HEK293 (cell line): ENCODE data around the gene TBC1D5.

Experiments
- CTCF ChIA-PET: fragments of 350-600 bp; formaldehyde crosslinking; extraction: SDS; loops from one replicate; lab custom pipeline; 2021; ENCODE audit warnings: antibody characterized with exemption; lab: Yijun Ruan, JAX
- POLR2A ChIA-PET: fragments of 300-600 bp; formaldehyde crosslinking; extraction: SDS; loops from one replicate; lab custom pipeline; 2020; ENCODE audit warnings: antibody characterized with exemption, inconsistent platforms; lab: Yijun Ruan, JAX
- H3K27ac ChIP-seq: fragments of 200-500 bp; sonication (Bioruptor generic); 2 replicates; pipeline ENCODE4 v1.5.1; 2014; ENCODE audit warnings: low read depth, low read length, control low read depth, inconsistent platforms; ENCODE audit errors: extremely low read depth
- H3K36me3 ChIP-seq, 2 experiments: fragments of 200-500 bp in 1 of 2; sonication (Bioruptor generic) in 1 of 2; 1 replicate in 1 of 2; 2 replicates in 1 of 2; pipeline ENCODE4 v1.5.1; 2014 to 2017; ENCODE audit warnings: inconsistent platforms in 2 of 2, low read length in 2 of 2; ENCODE audit not compliant: control insufficient read depth in 2 of 2, insufficient read depth in 1 of 2
- H3K4me1 ChIP-seq: fragments of 200-500 bp; sonication (Bioruptor generic); 2 replicates; pipeline ENCODE4 v1.5.1; 2014; ENCODE audit warnings: mild to moderate bottlenecking, low read length, inconsistent platforms; ENCODE audit not compliant: control insufficient read depth, insufficient read depth
- H3K4me3 ChIP-seq: 2 replicates; pipeline ENCODE4 v1.5.1; 2011; ENCODE audit warnings: low read depth, mild to moderate bottlenecking, control low read depth, low read length, moderate library complexity
- H3K9me3 ChIP-seq: fragments of 200-500 bp; sonication (Bioruptor generic); 2 replicates; pipeline ENCODE4 v1.5.1; 2014; ENCODE audit warnings: low read depth, low read length, inconsistent platforms; ENCODE audit not compliant: control insufficient read depth, insufficient read depth
- BCL11B ChIP-seq: fragments of 450-650 bp; formaldehyde crosslinking; IDR thresholded peaks from 2 replicates; pipeline ENCODE4 v1.5.1; 2016; ENCODE audit warnings: low read depth, missing biosample characterization, missing genetic modification characterization
- OVOL3 ChIP-seq: fragments of 450-650 bp; formaldehyde crosslinking; IDR thresholded peaks from 2 replicates; pipeline ENCODE4 v1.5.1; 2016; ENCODE audit warnings: missing biosample characterization, missing genetic modification characterization
- SALL2 ChIP-seq: fragments of 450-650 bp; formaldehyde crosslinking; IDR thresholded peaks from 2 replicates; pipeline ENCODE4 v1.5.0; 2017; ENCODE audit warnings: missing biosample characterization, mild to moderate bottlenecking, missing genetic modification characterization, borderline replicate concordance
- SCRT1 ChIP-seq: fragments of 450-650 bp; formaldehyde crosslinking; IDR thresholded peaks from 2 replicates; pipeline ENCODE4 v1.5.1; 2016; ENCODE audit warnings: missing biosample characterization, missing genetic modification characterization, borderline replicate concordance
- ZBTB1 ChIP-seq: fragments of 450-650 bp; formaldehyde crosslinking; IDR thresholded peaks from 2 replicates; pipeline ENCODE4 v1.5.1; 2016; ENCODE audit warnings: missing biosample characterization, missing genetic modification characterization
- ZBTB8A ChIP-seq: fragments of 450-650 bp; formaldehyde crosslinking; IDR thresholded peaks from 2 replicates; pipeline ENCODE4 v1.5.1; 2016; ENCODE audit warnings: missing biosample characterization, missing genetic modification characterization
- ZNF10 ChIP-seq: fragments of 450-650 bp; formaldehyde crosslinking; IDR thresholded peaks from 2 replicates; pipeline ENCODE4 v1.5.1; 2017; ENCODE audit warnings: missing biosample characterization, missing genetic modification characterization
- ZNF19 ChIP-seq: fragments of 450-650 bp; formaldehyde crosslinking; IDR thresholded peaks from 2 replicates; pipeline ENCODE4; 2016; ENCODE audit warnings: missing biosample characterization, missing genetic modification characterization, low read depth
- ZNF223 ChIP-seq: fragments of 450-650 bp; formaldehyde crosslinking; IDR thresholded peaks from 2 replicates; pipeline ENCODE4 v1.5.1; 2016; ENCODE audit warnings: missing biosample characterization, missing genetic modification characterization
- ZNF24 ChIP-seq: fragments of 450-650 bp; formaldehyde crosslinking; IDR thresholded peaks from 2 replicates; pipeline ENCODE4 v1.5.1; 2016; ENCODE audit warnings: missing biosample characterization, missing genetic modification characterization
- ZNF354C ChIP-seq: fragments of 450-650 bp; formaldehyde crosslinking; IDR thresholded peaks from 2 replicates; pipeline ENCODE4 v1.5.1; 2016; ENCODE audit warnings: missing biosample characterization, missing genetic modification characterization, low read depth, borderline replicate concordance
- ZNF394 ChIP-seq: fragments of 450-650 bp; formaldehyde crosslinking; IDR thresholded peaks from 2 replicates; pipeline ENCODE4 v1.5.1; 2016; ENCODE audit warnings: missing biosample characterization, missing genetic modification characterization, mild to moderate bottlenecking, moderate library complexity, borderline replicate concordance
- ZNF521 ChIP-seq: fragments of 450-650 bp; formaldehyde crosslinking; IDR thresholded peaks from 2 replicates; pipeline ENCODE4 v1.5.1; 2017; ENCODE audit warnings: missing biosample characterization, mild to moderate bottlenecking, missing genetic modification characterization
- ZNF530 ChIP-seq: fragments of 450-650 bp; formaldehyde crosslinking; IDR thresholded peaks from 2 replicates; pipeline ENCODE4 v1.5.1; 2016; ENCODE audit warnings: low read depth, missing biosample characterization, missing genetic modification characterization
- ZNF629 ChIP-seq: fragments of 450-650 bp; formaldehyde crosslinking; IDR thresholded peaks from 2 replicates; pipeline ENCODE4 v1.5.1; 2017; ENCODE audit warnings: missing biosample characterization, missing genetic modification characterization
- ZNF677 ChIP-seq: fragments of 450-650 bp; IDR thresholded peaks from 2 replicates; pipeline ENCODE4 v1.5.0; 2018; ENCODE audit warnings: missing biosample characterization, mild to moderate bottlenecking, missing genetic modification characterization, moderate library complexity
- ZSCAN30 ChIP-seq: fragments of 450-650 bp; IDR thresholded peaks from 2 replicates; pipeline ENCODE4 v1.5.1; 2018; ENCODE audit warnings: missing biosample characterization, mild to moderate bottlenecking, missing genetic modification characterization, moderate library complexity
- TF ChIP-seq, protein P1 (sequence below): fragments of 450-650 bp; formaldehyde crosslinking; conservative IDR thresholded peaks from 2 replicates; pipeline ENCODE4 v1.5.1; 2016; ENCODE audit warnings: low read depth, missing biosample characterization, missing genetic modification characterization
- TF ChIP-seq, protein P2 (sequence below): fragments of 450-650 bp; formaldehyde crosslinking; IDR thresholded peaks from 2 replicates; pipeline ENCODE4 v1.5.1; 2016; ENCODE audit warnings: missing biosample characterization, missing genetic modification characterization
- TF ChIP-seq, protein P3 (sequence below): fragments of 450-650 bp; formaldehyde crosslinking; IDR thresholded peaks from 2 replicates; pipeline ENCODE4 v1.5.1; 2017; ENCODE audit warnings: missing biosample characterization, missing genetic modification characterization
- TF ChIP-seq, protein P4 (sequence below): fragments of 450-650 bp; formaldehyde crosslinking; IDR thresholded peaks from 2 replicates; pipeline ENCODE4 v1.5.1; 2017; ENCODE audit warnings: missing biosample characterization, missing genetic modification characterization

TBC1D5 gene

DNA sequence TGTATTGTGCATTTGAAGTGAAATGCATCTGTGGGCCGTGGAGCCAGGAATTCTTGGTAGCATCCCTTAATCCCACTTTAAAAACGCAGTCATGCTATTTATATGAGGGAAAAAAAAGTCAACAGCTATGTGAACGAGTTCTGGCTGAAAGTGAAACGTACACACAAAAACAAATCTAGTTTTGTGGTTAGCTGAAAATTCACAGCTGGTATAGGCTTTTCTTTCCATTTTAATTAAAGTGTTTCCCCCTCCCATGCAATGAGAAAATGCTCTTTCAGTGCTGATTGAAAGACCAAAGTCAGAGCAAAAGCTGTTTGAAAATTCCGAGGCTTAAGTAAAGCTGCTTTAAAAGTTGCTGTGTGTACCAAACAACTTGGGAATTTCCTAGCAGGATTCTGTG lies 560.3 kb downstream of the TBC1D5 start (continued):
- TF ChIP-seq, protein P1, sequence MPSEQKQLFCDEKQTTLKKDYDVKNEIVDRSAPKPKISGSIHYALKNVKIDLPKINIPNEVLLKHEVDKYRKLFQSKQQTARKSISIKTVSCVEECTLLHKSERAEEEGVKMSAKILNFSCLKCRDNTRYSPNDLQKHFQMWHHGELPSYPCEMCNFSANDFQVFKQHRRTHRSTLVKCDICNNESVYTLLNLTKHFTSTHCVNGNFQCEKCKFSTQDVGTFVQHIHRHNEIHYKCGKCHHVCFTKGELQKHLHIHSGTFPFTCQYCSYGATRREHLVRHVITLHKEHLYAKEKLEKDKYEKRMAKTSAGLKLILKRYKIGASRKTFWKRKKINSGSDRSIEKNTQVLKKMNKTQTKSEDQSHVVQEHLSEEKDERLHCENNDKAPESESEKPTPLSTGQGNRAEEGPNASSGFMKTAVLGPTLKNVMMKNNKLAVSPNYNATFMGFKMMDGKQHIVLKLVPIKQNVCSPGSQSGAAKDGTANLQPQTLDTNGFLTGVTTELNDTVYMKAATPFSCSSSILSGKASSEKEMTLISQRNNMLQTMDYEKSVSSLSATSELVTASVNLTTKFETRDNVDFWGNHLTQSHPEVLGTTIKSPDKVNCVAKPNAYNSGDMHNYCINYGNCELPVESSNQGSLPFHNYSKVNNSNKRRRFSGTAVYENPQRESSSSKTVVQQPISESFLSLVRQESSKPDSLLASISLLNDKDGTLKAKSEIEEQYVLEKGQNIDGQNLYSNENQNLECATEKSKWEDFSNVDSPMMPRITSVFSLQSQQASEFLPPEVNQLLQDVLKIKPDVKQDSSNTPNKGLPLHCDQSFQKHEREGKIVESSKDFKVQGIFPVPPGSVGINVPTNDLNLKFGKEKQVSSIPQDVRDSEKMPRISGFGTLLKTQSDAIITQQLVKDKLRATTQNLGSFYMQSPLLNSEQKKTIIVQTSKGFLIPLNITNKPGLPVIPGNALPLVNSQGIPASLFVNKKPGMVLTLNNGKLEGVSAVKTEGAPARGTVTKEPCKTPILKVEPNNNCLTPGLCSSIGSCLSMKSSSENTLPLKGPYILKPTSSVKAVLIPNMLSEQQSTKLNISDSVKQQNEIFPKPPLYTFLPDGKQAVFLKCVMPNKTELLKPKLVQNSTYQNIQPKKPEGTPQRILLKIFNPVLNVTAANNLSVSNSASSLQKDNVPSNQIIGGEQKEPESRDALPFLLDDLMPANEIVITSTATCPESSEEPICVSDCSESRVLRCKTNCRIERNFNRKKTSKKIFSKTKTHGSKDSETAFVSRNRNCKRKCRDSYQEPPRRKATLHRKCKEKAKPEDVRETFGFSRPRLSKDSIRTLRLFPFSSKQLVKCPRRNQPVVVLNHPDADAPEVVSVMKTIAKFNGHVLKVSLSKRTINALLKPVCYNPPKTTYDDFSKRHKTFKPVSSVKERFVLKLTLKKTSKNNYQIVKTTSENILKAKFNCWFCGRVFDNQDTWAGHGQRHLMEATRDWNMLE (tag by site-specific recombination), result no peak
- TF ChIP-seq ZNF521 (tag by site-specific recombination) (no peak), SALL2 (tag by site-specific recombination) (no peak), ZNF223 (tag by site-specific recombination) (no peak), ZNF629 (no peak), ZNF24 (tag by site-specific recombination) (no peak), ZNF394 (tag by site-specific recombination) (no peak), SCRT1 (no peak), OVOL3 (tag by site-specific recombination) (no peak), ZNF10 (tag by site-specific recombination) (no peak)
- TF ChIP-seq, protein P2, sequence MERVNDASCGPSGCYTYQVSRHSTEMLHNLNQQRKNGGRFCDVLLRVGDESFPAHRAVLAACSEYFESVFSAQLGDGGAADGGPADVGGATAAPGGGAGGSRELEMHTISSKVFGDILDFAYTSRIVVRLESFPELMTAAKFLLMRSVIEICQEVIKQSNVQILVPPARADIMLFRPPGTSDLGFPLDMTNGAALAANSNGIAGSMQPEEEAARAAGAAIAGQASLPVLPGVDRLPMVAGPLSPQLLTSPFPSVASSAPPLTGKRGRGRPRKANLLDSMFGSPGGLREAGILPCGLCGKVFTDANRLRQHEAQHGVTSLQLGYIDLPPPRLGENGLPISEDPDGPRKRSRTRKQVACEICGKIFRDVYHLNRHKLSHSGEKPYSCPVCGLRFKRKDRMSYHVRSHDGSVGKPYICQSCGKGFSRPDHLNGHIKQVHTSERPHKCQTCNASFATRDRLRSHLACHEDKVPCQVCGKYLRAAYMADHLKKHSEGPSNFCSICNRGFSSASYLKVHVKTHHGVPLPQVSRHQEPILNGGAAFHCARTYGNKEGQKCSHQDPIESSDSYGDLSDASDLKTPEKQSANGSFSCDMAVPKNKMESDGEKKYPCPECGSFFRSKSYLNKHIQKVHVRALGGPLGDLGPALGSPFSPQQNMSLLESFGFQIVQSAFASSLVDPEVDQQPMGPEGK (tag by site-specific recombination), result no peak

GRCh38 chr3:17181413-17181907 lies 561.0 kb downstream of the TBC1D5 start:
- TF ChIP-seq ZNF677, result no peak
- TF ChIP-seq ZNF530 (tag by site-specific recombination), result no peak
- TF ChIP-seq ZNF19 (tag by site-specific recombination), result no peak
- TF ChIP-seq, protein P3, sequence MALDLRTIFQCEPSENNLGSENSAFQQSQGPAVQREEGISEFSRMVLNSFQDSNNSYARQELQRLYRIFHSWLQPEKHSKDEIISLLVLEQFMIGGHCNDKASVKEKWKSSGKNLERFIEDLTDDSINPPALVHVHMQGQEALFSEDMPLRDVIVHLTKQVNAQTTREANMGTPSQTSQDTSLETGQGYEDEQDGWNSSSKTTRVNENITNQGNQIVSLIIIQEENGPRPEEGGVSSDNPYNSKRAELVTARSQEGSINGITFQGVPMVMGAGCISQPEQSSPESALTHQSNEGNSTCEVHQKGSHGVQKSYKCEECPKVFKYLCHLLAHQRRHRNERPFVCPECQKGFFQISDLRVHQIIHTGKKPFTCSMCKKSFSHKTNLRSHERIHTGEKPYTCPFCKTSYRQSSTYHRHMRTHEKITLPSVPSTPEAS, result no peak
- no peak for TF ChIP-seq ZBTB1 (tag by site-specific recombination)
- TF ChIP-seq, protein P4, sequence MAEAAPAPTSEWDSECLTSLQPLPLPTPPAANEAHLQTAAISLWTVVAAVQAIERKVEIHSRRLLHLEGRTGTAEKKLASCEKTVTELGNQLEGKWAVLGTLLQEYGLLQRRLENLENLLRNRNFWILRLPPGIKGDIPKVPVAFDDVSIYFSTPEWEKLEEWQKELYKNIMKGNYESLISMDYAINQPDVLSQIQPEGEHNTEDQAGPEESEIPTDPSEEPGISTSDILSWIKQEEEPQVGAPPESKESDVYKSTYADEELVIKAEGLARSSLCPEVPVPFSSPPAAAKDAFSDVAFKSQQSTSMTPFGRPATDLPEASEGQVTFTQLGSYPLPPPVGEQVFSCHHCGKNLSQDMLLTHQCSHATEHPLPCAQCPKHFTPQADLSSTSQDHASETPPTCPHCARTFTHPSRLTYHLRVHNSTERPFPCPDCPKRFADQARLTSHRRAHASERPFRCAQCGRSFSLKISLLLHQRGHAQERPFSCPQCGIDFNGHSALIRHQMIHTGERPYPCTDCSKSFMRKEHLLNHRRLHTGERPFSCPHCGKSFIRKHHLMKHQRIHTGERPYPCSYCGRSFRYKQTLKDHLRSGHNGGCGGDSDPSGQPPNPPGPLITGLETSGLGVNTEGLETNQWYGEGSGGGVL (tag by site-specific recombination), result no peak
- no peak for TF ChIP-seq ZSCAN30 (tag by site-specific recombination)
- no peak for TF ChIP-seq ZNF354C
- no peak for TF ChIP-seq BCL11B (tag by site-specific recombination)
- no peak for TF ChIP-seq ZBTB8A
- H3K4me3 ChIP-seq, result no peak overlapping the region
- no peaks in the 10 kb centered on the region for H3K9me3 ChIP-seq
- CTCF ChIA-PET, result no interaction called here
- no peak overlapping the region for H3K27ac ChIP-seq
- H3K4me1 ChIP-seq, result no peaks in the 10 kb centered on the region
- no peaks in the 10 kb centered on the region for H3K36me3 ChIP-seq
- POLR2A ChIA-PET, result no interaction called here
